Breast epithelium (tissue), 4 donors: ENCODE data around the gene FAM177A1. TPM values are rescaled to one million over a fixed set of nuclear protein-coding genes. Genes with fewer than 3 reads are reported as not detected.

Source experiments
- DNase-seq, 2 donors: peaks; one replicate each; pipeline ENCODE4 v3.0.0-alpha.2; 2019; ENCODE audit warnings: low spot score in 2 of 2
- H3K27ac ChIP-seq, 2 donors: fragments of 200-600 bp; sonication (generic) in 1 of 2; one replicate each; pipeline ENCODE4 v1.5.1; 2016 to 2019; ENCODE audit warnings: mild to moderate bottlenecking in 1 of 2
- H3K27me3 ChIP-seq, 2 donors: fragments of 200-600 bp; sonication (generic) in 1 of 2; one replicate each; pipeline versions ENCODE4 v1.5.1 to v1.6.0; 2017 to 2019; ENCODE audit warnings: control low read depth in 1 of 2, mild to moderate bottlenecking in 1 of 2
- H3K36me3 ChIP-seq: fragments of 200-600 bp; one replicate; pipeline ENCODE4 v1.5.1; 2019
- H3K4me1 ChIP-seq, 2 donors: fragments of 200-600 bp; sonication (generic); one replicate each; pipeline ENCODE4 v1.5.1; 2016 to 2019; ENCODE audit warnings: control low read depth in 1 of 2
- H3K4me3 ChIP-seq, 3 donors: fragments of 200-600 bp; sonication (generic); 1 replicate in 2 of 3; 2 replicates in 1 of 3; pipeline ENCODE4 v1.5.1; 2016 to 2019; ENCODE audit warnings: mild to moderate bottlenecking in 3 of 3, moderate library complexity in 2 of 3
- H3K9me3 ChIP-seq, 2 donors: fragments of 200-600 bp; sonication (generic) in 1 of 2; one replicate each; pipeline ENCODE4 v1.5.1; 2016 to 2019; ENCODE audit warnings: control low read depth in 1 of 2
- POLR2A ChIP-seq: fragments of 450-650 bp; IDR thresholded peaks from one replicate; pipeline ENCODE4 v1.6.1; 2016; ENCODE audit warnings: antibody characterized with exemption, mild to moderate bottlenecking, moderate library complexity
- POLR2AphosphoS5 ChIP-seq, 3 donors: sonication (generic); formaldehyde crosslinking; IDR thresholded peaks; one replicate each; pipeline ENCODE4 v1.6.1; 2017; ENCODE audit warnings: antibody characterized with exemption in 3 of 3
- intact Hi-C: fragments of 100-400 bp; cut with DNase I; formaldehyde crosslinking; loops from one replicate; pipeline ENCODE4 v1.15.1; 2023; ENCODE audit warnings: low total_unique reads
- total RNA-seq, 3 donors: library from RNA; depleted of rRNA; stranded (reverse); fragments of >200 nt; gene quantifications; one replicate each; pipeline ENCODE4 v1.1.0, GENCODE V29; 2016
- TF ChIP-seq, protein P1 (sequence below), 3 donors: fragments of 450-650 bp; IDR thresholded peaks; one replicate each; pipeline ENCODE4 v1.5.1; 2016 to 2017; ENCODE audit warnings: antibody characterized with exemption in 3 of 3, mild to moderate bottlenecking in 3 of 3, moderate library complexity in 3 of 3

The FAM177A1 gene
- total RNA-seq, 3 donors from 2014 or later = 34.4 to 54.0 (median 47.2) TPM

DNA sequence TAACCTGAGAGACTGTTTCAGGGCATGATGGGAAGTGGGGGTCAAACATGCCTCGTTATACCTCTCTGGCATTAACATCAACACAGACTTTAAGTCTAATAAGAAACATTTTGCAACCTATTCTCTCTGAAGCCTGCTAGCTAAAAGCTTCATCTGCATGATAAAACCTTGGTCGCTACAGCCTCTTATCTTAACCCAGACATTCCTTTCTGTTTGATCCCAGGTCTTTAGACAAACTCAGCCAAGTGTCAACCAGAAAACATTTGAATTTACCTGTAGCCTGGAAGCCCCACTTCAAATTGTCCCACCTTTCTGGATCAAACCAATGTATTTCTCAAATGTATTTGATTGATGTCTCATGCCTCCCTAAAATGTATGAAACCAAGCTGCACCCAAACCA is 66.6 kb downstream of the FAM177A1 start:
- TF ChIP-seq POLR2AphosphoS5 (IDR thresholded peaks at IDR 0.05) = no peak
- TF ChIP-seq POLR2A = no peak
- TF ChIP-seq, protein P1, sequence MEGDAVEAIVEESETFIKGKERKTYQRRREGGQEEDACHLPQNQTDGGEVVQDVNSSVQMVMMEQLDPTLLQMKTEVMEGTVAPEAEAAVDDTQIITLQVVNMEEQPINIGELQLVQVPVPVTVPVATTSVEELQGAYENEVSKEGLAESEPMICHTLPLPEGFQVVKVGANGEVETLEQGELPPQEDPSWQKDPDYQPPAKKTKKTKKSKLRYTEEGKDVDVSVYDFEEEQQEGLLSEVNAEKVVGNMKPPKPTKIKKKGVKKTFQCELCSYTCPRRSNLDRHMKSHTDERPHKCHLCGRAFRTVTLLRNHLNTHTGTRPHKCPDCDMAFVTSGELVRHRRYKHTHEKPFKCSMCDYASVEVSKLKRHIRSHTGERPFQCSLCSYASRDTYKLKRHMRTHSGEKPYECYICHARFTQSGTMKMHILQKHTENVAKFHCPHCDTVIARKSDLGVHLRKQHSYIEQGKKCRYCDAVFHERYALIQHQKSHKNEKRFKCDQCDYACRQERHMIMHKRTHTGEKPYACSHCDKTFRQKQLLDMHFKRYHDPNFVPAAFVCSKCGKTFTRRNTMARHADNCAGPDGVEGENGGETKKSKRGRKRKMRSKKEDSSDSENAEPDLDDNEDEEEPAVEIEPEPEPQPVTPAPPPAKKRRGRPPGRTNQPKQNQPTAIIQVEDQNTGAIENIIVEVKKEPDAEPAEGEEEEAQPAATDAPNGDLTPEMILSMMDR (IDR thresholded peaks at IDR 0.05) = no peak
- H3K27me3 ChIP-seq = no peaks in the 10 kb centered on the region
- intact Hi-C loops = loop anchor here (5.0 kb wide), 1 partner anchor 690 kb away; no protein-coding TSS in a partner anchor
- no peak for DNase-seq
- no peaks in the 10 kb centered on the region for H3K36me3 ChIP-seq
- H3K9me3 ChIP-seq = no peaks in the 10 kb centered on the region
- no peaks in the 10 kb centered on the region for H3K4me1 ChIP-seq
- no peak overlapping the region for H3K27ac ChIP-seq
- no peak overlapping the region for H3K4me3 ChIP-seq

DNA sequence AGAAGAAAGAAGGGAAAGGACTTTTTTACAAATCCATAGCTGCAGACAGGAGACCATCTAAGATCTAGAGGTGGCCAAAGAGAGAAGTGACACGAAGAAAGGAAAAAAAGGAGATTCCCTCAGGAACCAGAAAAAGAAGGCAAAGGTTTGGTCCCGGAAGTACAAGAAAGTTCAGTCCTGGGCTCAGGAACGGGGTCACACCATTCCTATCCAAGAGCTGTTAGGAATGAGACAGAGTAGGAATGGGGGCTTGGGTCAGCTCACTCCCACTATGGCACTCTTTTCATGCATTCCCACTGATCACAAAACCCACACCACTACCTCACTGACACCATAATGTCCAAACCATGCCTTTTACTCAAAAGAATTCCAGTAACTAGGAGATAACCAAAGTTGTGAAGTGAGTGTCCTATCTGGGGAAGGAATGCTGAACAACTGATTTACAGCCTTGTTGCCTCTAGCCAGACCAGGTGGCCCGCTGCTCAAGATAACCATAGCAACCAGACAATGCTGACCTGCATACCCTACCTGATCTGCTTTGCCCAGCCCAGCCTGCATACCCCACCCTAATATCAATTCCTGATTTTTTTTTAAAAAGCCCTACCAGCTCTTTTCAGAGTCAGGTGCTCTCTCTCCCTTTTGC is 67.4 kb downstream of the FAM177A1 start:
- H3K36me3 ChIP-seq = no peaks in the 10 kb centered on the region
- no peaks in the 10 kb centered on the region for H3K9me3 ChIP-seq

DNA sequence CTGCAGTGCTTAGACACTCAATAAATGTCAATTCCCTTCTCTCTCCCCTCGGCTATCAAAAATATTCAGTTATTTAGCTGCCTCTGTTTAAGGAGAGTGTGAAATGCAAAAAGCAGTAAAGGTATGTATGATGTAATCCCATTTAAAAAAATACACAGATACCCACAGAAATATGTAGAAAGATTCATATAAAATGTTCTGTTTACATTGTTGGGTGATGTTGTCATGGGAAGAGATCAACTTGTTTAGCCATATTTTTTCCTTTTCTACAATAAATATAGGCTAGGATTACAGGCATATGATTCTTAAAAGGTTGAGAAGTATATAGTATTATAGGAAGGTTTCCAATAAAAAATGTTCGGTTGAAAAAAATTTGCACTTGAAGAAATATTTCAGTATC is 68.0 kb downstream of the FAM177A1 start:
- Histone ChIP-seq H3K4me3 (no peak overlapping the region), H3K9me3 (no peaks in the 10 kb centered on the region), H3K4me1 (no peaks in the 10 kb centered on the region), H3K27ac (no peak overlapping the region), H3K27me3 (no peaks in the 10 kb centered on the region), H3K36me3 (no peaks in the 10 kb centered on the region)
- intact Hi-C loops = loop anchor here (2.0 to 5.0 kb wide), 2 partner anchors 91 to 688 kb away; no protein-coding TSS in a partner anchor
- TF ChIP-seq, protein P1 (IDR thresholded peaks at IDR 0.05) = no peak
- TF ChIP-seq POLR2A (no peak), POLR2AphosphoS5 (IDR thresholded peaks at IDR 0.05) (no peak)
- DNase-seq = no peak

More for the DNA sequence above, 67.4 kb downstream of the FAM177A1 start:
- no peaks in the 10 kb centered on the region for H3K27me3 ChIP-seq
- TF ChIP-seq, protein P1 (IDR thresholded peaks at IDR 0.05) = no peak
- no peak for TF ChIP-seq POLR2AphosphoS5 (IDR thresholded peaks at IDR 0.05)
- DNase-seq = no peak
- no peaks in the 10 kb centered on the region for H3K4me1 ChIP-seq
- intact Hi-C loops = loop anchor here (5.0 kb wide), 1 partner anchor 689 kb away; no protein-coding TSS in a partner anchor
- no peak overlapping the region for H3K4me3 ChIP-seq
- H3K27ac ChIP-seq = no peak overlapping the region

DNA sequence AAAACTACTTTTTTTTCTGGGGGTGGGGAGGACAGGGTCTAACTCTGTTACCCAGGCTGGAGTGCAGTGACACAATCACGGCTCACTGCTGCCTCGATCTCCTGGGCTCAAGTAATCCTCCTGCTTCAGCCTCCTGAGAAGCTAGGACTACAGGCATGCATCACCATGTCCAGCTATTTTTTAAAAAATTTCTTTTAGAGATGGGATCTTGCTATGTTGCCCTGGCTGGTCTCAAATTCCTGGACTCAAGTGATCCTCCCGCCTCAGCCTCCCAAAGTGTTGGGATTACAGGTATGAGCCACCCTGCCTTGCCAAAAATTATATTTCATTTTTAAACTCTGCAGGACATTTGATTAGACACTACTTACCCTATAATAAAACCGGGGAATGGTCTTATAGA is 70.2 kb downstream of the FAM177A1 start:
- H3K36me3 ChIP-seq = no peaks in the 10 kb centered on the region
- H3K9me3 ChIP-seq = no peaks in the 10 kb centered on the region
- no peak for TF ChIP-seq POLR2A

DNA sequence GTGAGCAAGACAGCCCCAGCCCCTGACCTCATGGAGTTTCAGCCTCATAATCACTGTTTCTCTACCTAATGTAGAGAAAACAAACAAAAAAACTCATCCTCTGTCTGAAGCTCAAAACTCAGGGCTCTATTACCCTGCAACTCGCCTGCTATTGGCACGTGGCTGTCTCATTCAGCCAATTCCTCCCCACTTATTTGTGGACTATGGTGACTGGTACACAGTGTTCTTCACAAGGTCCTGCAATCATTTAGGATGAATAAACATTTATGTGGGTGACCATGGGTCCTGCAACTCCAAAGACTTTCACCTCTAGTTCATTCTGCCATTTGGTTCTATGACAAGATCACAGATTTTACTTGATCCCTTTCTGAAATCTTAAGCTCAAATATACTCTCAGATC is 71.0 kb downstream of the FAM177A1 start:
- DNase-seq = no peak
- H3K9me3 ChIP-seq = no peaks in the 10 kb centered on the region
- intact Hi-C loops = no loop called here
- H3K4me3 ChIP-seq = no peak overlapping the region
- no peak overlapping the region for H3K27ac ChIP-seq
- TF ChIP-seq, protein P1 (IDR thresholded peaks at IDR 0.05) = no peak
- no peaks in the 10 kb centered on the region for H3K36me3 ChIP-seq
- no peaks in the 10 kb centered on the region for H3K27me3 ChIP-seq
- no peaks in the 10 kb centered on the region for H3K4me1 ChIP-seq

More for the DNA sequence above, 70.2 kb downstream of the FAM177A1 start:
- intact Hi-C loops = no loop called here
- no peak for DNase-seq
- Histone ChIP-seq H3K27ac (no peak overlapping the region), H3K27me3 (no peaks in the 10 kb centered on the region), H3K4me3 (no peak overlapping the region), H3K4me1 (no peaks in the 10 kb centered on the region)
